HepG2 (cell line): Measurements from ENCODE around the gene ANKS1A.

Experiments used
- ARNTL ChIP-seq: sonication (generic); formaldehyde crosslinking; IDR thresholded peaks from 2 replicates; pipeline ENCODE4 v1.4.0; 2020; ENCODE audit warnings: mild to moderate bottlenecking, missing genetic modification reagents
- CBX2 ChIP-seq, 2 experiments: fragments of 200-600 bp in 1 of 2; sonication (generic); formaldehyde crosslinking in 1 of 2; IDR thresholded peaks; 2 replicates each; pipeline versions ENCODE4 v1.7.0 to v1.8.1; 2018 to 2022; ENCODE audit warnings: low read depth in 2 of 2, low read length in 1 of 2, mild to moderate bottlenecking in 1 of 2, missing genetic modification reagents in 1 of 2
- EZH2 ChIP-seq: conservative IDR thresholded peaks from 2 replicates; pipeline ENCODE4 v1.6.1; 2012; ENCODE audit warnings: mild to moderate bottlenecking, low read depth, low read length, moderate library complexity
- RORA ChIP-seq: sonication (generic); formaldehyde crosslinking; IDR thresholded peaks from 2 replicates; pipeline ENCODE4 v1.5.0; 2020; ENCODE audit warnings: mild to moderate bottlenecking, missing genetic modification reagents, moderate library complexity
- SOX13 ChIP-seq, 3 experiments: fragments of 450-650 bp in 1 of 3; sonication (generic) in 1 of 3; formaldehyde crosslinking in 1 of 3; IDR thresholded peaks in 2 of 3; conservative IDR thresholded peaks in 1 of 3; 2 replicates each; pipeline versions ENCODE4 v1.5.0 to v1.6.1; 2016 to 2020; ENCODE audit warnings: antibody characterized with exemption in 1 of 3, mild to moderate bottlenecking in 1 of 3, missing compliant biosample characterization in 1 of 3, missing genetic modification reagents in 1 of 3, moderate library complexity in 1 of 3
- STAT5B ChIP-seq: sonication (generic); formaldehyde crosslinking; IDR thresholded peaks from 2 replicates; pipeline ENCODE4 v1.4.0; 2020; ENCODE audit warnings: missing genetic modification reagents
- ZNF550 ChIP-seq: sonication (generic); formaldehyde crosslinking; IDR thresholded peaks from 2 replicates; pipeline ENCODE4 v1.4.0; 2020; ENCODE audit warnings: mild to moderate bottlenecking, missing genetic modification reagents, borderline replicate concordance

DNA sequence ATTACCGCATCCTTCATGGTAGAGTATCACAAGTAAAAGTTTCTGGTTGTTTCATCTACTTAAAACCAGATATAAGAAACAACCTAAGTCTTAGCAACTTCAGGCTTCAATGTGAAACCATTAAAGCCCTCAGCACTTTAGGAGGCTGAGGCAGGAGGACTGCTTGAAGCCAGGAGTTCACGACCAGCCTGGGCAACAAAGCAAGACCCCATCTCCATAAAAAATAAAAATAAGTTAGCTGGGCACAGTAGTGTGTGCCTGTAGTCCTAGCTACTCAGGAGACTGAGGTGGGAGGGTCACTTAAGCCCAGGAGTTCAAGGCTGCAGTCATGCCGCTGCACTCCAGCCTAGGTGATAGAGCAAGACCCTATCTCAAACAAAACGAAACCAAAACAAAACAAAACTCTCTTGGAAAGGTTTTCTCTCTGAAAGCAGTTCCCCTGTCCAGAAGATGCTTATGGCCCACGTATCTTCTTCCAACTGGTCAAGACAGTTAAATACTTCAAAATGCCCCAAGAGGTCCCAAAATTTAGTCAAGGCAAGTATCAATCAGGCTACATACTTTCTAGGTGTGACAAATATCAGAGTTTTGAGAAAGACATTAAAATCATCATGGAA is 11.1 kb upstream of the ANKS1A start:
- TF ChIP-seq ARNTL (no peak), RORA (no peak), CBX2 (IDR thresholded peaks at IDR 0.05; ENCODE audit: low read depth, low read length) (no peak), CBX2 (CRISPR knock-in tag; IDR thresholded peaks at IDR 0.05; ENCODE audit: low read depth) (no peak), EZH2 (no peak), STAT5B (CRISPR knock-in tag) (no peak), ZNF550 (CRISPR knock-in tag) (no peak), SOX13 (IDR thresholded peaks at IDR 0.05) (no peak), SOX13 (CRISPR knock-in tag; conservative IDR thresholded peaks at IDR 0.05 in 1 of 2, IDR thresholded peaks at IDR 0.05 in 1 of 2) (no peak)
